ENCODE data around the gene CRAT. TPM values are rescaled to one million over a fixed set of nuclear protein-coding genes. Genes with fewer than 3 reads are reported as not detected.
A peak's percentile ranks its signal among the peaks of the same experiment; 100 is the strongest.

Gene CRAT
- total RNA-seq, 6 experiments from 2014 or later = 35.5 to 50.2 (median 42.6) TPM

GRCh38 chr9:129145316-129145715 lies 34.7 kb upstream of the CRAT start:
- Mint-ChIP-seq H3K9me3 (no peaks in the 10 kb centered on the region), H3K4me3 (no peak overlapping the region), H3K4me1 (ENCODE audit: low read depth) (peaks cover 66% of the 10 kb centered on the region), H3K27me3 (ENCODE audit: insufficient read depth) (peaks cover 2% of the 10 kb centered on the region; the same call in 1 of the 2 replicates), H3K27ac (peak overlapping the region; percentile 97), H3K36me3 (ENCODE audit: low read depth) (peaks cover 6% of the 10 kb centered on the region; the same call in 1 of the 2 replicates)
- no peak for TF ChIP-seq CTCF (IDR thresholded peaks at IDR 0.05)
- DNase-seq = no peak

- Mint-ChIP-seq H3K27ac (peak overlapping the region; percentile 97), H3K9me3 (no peaks in the 10 kb centered on the region), H3K36me3 (ENCODE audit: low read depth) (peaks cover 6% of the 10 kb centered on the region; the same call in 1 of the 2 replicates), H3K4me1 (ENCODE audit: low read depth) (peaks cover 87% of the 10 kb centered on the region), H3K27me3 (ENCODE audit: insufficient read depth) (peaks cover 2% of the 10 kb centered on the region; the same call in 1 of the 2 replicates), H3K4me3 (peak overlapping the region; percentile 76)
- DNase-seq = peak; percentile 90
- TF ChIP-seq CTCF (IDR thresholded peaks at IDR 0.05) = peak; percentile 96
Measured at GRCh38 chr9:129143031-129143927, 32.7 kb upstream of the CRAT start.

DNA sequence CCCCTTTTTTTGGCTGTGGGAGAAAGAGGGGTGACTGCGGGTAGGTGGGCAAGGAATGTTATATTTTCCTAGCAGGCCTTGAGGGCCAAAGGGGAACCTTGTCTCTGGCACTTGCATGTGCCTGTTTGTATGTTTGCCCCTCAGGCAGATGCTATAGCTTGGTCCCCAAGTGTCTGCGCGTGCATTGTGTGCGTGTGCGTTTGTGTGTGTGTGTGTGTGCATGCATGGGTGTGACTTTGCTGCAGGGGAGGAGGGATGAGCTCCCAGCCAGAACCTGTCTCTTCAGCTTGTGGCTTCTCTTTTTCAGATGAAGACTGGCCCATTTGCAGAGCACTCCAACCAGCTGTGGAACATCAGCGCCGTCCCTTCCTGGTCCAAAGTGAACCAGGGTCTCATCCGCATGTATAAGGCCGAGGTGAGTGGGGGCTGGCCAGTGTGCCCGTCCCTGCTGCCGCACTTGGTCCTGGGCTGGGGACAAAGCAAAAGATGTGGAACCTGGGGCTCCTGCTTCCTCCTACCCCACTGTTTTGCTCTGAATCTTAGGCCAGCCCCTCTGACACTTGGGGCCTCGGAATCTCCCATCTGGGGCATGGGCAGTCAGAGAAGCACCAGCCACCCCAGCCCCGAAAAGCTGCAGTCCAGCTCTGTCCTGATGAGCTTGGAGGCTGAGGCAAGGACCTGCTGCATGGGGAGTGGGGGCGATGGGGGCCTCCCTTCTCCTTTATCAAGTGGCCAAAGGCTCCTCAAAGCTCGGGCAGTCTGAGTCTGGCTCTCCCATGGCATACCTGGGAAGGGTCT lies 31.7 kb upstream of the CRAT start:
- H3K4me1 Mint-ChIP-seq (ENCODE audit: low read depth) = peaks cover 95% of the 10 kb centered on the region

GRCh38 chr9:129141066-129142041 lies 30.8 kb upstream of the CRAT start:
- TF ChIP-seq CTCF (IDR thresholded peaks at IDR 0.05) = 0 out of 2 replicates have a peak, but pooled peaks have one; percentile 0
- H3K27ac Mint-ChIP-seq = peak overlapping the region; percentile 97
- H3K27me3 Mint-ChIP-seq (ENCODE audit: insufficient read depth) = peaks cover 2% of the 10 kb centered on the region; the same call in 1 of the 2 replicates
- peak overlapping the region; percentile 87 for H3K4me3 Mint-ChIP-seq
- H3K4me1 Mint-ChIP-seq (ENCODE audit: low read depth) = peaks cover 87% of the 10 kb centered on the region
- H3K36me3 Mint-ChIP-seq (ENCODE audit: low read depth) = peaks cover 6% of the 10 kb centered on the region; the same call in 1 of the 2 replicates
- H3K9me3 Mint-ChIP-seq = no peaks in the 10 kb centered on the region
- DNase-seq = peak; percentile 75

More for the DNA sequence above, 31.7 kb upstream of the CRAT start:
- no peak for TF ChIP-seq CTCF (IDR thresholded peaks at IDR 0.05)
- no peak for DNase-seq
- Mint-ChIP-seq H3K27me3 (ENCODE audit: insufficient read depth) (peaks cover 2% of the 10 kb centered on the region; the same call in 1 of the 2 replicates), H3K36me3 (ENCODE audit: low read depth) (peaks cover 6% of the 10 kb centered on the region; the same call in 1 of the 2 replicates), H3K4me3 (peak overlapping the region; percentile 87), H3K27ac (peak overlapping the region; percentile 97), H3K9me3 (no peaks in the 10 kb centered on the region)

Measured in HFFc6 (cell line).